SW480 (cell line): ENCODE data around the gene TNNC1.

ENCODE experiments used
- DNase-seq: peaks from one replicate; pipeline ENCODE4 v3.0.0-alpha.2; 2016; ENCODE audit warnings: low spot score

TNNC1 gene

DNA sequence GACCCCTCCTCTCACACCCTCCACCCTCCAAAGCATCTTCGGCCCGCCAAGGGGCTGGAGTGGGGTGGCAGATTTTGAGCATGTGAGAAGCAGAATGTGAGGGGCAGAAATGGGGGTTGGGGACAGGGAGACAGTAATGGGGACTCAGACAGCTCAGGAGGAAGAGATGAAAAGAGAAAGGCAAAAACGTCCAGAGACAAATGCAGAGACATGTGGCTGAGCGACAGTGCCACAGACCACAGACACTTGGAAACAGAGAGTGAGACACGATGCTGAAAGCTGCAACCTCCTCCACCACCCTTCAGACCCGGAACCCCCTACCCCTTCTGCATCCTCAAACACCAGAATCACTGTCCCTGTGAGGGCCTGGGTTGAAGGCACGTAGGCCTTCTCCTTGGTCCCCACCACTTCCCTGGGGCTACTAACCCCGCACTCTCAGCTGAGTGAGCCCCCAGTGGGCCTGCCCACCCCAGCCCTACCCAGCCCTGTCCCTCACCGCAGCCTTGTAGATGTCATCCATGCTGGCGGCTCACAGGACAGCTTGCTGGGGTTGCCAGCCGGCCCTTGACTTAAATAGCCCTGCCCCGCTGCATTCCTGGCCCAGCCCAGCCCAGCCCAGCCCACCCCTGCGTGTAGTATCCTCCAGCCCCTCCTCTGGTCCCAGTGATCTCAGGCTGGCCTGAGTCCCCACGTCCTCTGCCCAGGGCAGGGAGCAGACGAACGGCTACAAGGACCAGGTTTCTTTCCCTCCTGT lies at the start of gene TNNC1:
TSS of gene TNNC1 (minus strand) at position 546 of the 754 bp plus-strand sequence. CDS start at position 520, 26 bp downstream.
- DNase-seq, result no peak

DNA sequence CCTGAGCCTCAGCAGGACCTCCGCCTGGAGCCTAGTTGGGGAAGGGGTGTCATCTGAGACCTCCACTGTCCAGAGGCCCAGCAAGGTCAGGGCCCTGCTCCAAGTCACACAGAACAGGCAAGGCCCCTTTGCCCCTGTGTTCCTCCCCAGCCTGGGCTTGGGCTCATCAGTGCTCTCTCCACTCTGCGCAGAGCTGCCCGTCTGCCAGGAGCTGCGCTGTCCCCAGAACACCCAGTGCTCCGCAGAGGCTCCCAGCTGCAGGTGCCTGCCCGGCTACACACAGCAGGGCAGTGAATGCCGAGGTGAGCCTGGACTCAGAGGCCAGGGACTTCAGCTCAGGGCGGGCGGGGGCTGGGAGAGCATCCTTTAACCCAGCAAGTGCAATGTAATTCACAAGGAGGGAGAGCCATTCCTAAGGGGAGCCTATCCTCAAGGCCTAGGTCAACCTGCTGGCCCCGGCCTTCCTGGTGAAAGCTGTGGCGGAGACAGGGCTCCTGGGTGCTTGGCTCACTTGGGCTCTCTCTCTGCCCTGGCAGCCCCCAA lies 49.0 kb upstream of the TNNC1 start:
- no peak for DNase-seq

DNA sequence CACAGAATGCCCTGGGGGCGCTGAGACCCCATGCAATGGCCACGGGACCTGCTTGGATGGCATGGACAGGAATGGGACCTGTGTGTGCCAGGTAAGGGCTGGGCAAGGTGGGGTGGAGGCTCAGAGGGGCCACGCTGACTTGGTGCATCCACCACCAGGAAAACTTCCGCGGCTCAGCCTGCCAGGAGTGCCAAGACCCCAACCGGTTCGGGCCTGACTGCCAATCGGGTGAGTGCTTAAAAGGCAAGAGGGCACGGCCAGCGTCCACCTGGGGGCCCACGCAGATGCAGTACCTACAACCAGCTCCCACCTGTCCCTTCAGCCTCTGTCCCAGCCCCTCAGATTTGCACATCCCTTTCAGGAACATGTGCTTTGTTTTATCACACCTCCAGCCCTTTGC lies 48.2 kb upstream of the TNNC1 start:
- DNase-seq, result no peak

GRCh38 chr3:52501046-52501445 lies 47.2 kb upstream of the TNNC1 start:
- DNase-seq, result no peak

- no peak for DNase-seq
Observed at GRCh38 chr3:52498137-52499054, 44.6 kb upstream of the TNNC1 start.

DNA sequence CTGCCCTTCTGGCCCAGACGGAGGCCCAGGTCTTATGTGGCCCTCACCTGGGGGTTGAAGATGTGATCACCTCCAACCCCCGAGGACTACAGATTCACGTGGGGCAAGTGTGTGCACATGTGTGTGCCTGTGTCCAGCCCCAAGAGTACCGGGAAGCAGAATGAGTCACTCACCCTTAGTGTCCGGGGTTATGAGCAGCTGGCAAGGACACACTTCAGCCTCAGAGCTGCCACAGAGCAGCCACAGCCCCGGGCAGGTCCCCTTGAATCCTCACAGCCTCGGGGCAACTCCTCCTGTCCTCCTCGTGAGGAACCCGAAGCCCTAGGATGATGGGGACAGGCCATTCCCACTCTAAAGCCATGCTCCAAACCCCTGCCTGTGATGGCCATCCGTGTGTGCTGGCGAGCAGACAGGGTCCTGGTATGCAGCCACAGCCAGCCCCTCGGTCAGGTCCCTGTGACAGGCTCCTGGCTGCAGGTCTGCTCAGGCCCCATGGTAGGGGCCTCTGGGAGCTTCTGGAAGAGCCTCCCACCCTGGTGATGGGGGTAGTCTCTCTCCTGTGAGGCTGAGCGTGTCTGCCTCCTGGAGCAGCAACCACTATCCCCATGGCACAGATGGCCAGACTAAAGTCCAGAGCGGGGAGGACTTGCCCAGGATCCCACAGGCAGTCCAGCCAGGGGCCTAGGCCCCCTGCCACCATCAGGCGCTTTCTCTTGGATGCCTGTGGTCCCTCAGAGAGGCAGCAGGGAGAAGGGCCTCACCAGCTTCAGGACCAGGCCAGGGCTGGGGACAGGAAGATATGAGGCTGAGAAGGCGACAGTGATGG lies 42.1 kb upstream of the TNNC1 start:
- DNase-seq, result peak; percentile 30

GRCh38 chr3:52494886-52495495 lies 41.1 kb upstream of the TNNC1 start, which contains the start of gene STAB1:
STAB1 (plus strand) TSS chr3:52495338; CDS start chr3:52495414, 76 bp downstream.
- DNase-seq, result no peak

- DNase-seq, result no peak
Observed at GRCh38 chr3:52494445-52494844, 40.6 kb upstream of the TNNC1 start.

DNA sequence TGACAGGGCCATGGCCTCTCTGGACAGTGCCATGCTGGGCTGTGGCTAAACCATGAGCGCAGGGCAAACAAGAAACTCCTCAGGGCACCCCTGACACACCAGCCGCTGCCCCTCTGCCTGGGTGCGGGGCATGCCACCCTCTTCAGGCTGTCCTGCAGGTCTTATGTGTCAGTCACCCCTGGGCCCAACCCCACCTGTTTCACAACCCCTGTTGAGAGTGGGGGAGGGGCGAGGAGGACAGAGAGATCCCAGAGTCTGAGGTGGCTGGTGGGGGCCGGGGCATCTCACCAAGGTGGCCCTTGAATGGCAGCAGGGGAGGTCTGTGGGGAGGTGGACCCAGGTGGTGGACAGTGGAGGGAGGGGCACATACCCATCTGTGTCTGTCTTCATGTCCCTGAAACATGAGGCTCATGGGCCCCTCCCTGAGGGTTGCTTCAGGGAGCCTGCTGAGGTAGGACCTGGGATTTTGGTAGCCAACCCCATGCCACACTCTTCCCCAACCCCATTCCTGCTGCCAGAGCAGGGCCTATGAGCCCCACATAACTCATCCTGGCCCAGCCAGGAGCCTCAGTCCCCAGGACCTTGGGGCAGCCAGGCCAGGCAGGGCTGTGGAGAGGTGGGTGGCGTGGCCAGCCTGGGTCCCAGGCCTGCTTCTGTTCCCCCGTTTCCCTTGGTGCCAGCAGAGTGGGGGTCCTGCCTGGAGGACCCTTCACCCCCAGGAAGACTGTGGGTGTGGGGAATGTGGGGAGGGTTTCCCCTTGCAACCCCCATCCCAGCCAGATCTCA lies 39.6 kb upstream of the TNNC1 start:
- no peak for DNase-seq

DNA sequence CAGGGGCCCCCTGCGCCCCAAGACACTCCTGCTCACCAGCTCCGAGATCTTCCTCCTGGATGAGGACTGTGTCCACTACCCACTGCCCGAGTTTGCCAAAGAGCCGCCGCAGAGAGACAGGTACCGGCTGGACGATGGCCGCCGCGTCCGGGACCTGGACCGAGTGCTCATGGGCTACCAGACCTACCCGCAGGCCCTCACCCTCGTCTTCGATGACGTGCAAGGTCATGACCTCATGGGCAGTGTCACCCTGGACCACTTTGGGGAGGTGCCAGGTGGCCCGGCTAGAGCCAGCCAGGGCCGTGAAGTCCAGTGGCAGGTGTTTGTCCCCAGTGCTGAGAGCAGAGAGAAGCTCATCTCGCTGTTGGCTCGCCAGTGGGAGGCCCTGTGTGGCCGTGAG lies 38.2 kb upstream of the TNNC1 start:
- no peak for DNase-seq

- DNase-seq, result no peak
Observed at GRCh38 chr3:52490939-52491526, 37.2 kb upstream of the TNNC1 start.

GRCh38 chr3:52490035-52490938 lies 36.4 kb upstream of the TNNC1 start:
- no peak for DNase-seq

- no peak for DNase-seq
Observed at GRCh38 chr3:52489453-52489852, 35.6 kb upstream of the TNNC1 start.

- no peak for DNase-seq
Observed at GRCh38 chr3:52488746-52489145, 34.9 kb upstream of the TNNC1 start.

- DNase-seq, result no peak
Observed at GRCh38 chr3:52487788-52488691, 34.2 kb upstream of the TNNC1 start.

- DNase-seq, result no peak
Observed at GRCh38 chr3:52487050-52487787, 33.4 kb upstream of the TNNC1 start.
